ENCODE results near the gene L3MBTL4.

- TF ChIP-seq CTCF (IDR thresholded peaks at IDR 0.05) (no peak), EZH2phosphoT487 (IDR thresholded peaks at IDR 0.05) (no peak)
Observed at GRCh38 chr18:6015364-6015763, 399.3 kb downstream of the L3MBTL4 start.

Measured in neural progenitor cell (in vitro differentiated cells).